ENCODE measurements around the gene CD38.

The CD38 gene

DNA sequence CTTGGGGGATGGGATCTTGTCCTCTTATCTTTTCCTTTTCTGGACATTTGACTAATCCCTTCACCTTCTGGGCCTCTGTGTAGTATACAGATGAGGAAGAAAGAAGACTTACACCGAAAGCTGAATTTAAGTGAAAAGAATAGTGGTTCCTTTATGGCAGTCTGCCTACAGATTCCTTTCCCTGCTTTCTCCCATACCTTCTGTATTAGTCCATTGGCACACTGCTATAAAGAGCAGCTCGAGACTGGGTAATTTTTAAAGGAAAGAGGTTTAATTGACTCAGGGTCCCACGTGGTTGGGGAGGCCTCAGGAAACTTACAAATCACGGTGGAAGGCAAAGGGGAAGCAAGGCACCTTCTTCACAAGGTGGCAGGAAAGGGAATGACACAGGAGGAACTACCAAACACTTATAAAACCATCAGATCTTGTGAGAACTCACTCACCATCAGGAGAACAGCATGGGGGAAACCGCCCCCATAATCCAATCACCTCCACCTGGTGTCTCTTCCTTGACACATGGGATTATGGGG lies 34.0 kb upstream of the CD38 start (continued):
- TF ChIP-seq, protein P1, sequence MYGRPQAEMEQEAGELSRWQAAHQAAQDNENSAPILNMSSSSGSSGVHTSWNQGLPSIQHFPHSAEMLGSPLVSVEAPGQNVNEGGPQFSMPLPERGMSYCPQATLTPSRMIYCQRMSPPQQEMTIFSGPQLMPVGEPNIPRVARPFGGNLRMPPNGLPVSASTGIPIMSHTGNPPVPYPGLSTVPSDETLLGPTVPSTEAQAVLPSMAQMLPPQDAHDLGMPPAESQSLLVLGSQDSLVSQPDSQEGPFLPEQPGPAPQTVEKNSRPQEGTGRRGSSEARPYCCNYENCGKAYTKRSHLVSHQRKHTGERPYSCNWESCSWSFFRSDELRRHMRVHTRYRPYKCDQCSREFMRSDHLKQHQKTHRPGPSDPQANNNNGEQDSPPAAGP (tag by site-specific recombination; IDR thresholded peaks at IDR 0.05): no peak
- TF ChIP-seq ZNF10 (tag by site-specific recombination; IDR thresholded peaks at IDR 0.05) (no peak), ZNF16 (tag by site-specific recombination; IDR thresholded peaks at IDR 0.05; ENCODE audit: low read depth) (no peak), ZNF274 (IDR thresholded peaks at IDR 0.05; ENCODE audit: low read length) (no peak), ZNF274 (tag by site-specific recombination; IDR thresholded peaks at IDR 0.05; ENCODE audit: borderline replicate concordance) (no peak), ZFHX2 (tag by site-specific recombination; conservative IDR thresholded peaks at IDR 0.05) (no peak), ZNF624 (tag by site-specific recombination; IDR thresholded peaks at IDR 0.05) (no peak)
- TF ChIP-seq, protein P2, sequence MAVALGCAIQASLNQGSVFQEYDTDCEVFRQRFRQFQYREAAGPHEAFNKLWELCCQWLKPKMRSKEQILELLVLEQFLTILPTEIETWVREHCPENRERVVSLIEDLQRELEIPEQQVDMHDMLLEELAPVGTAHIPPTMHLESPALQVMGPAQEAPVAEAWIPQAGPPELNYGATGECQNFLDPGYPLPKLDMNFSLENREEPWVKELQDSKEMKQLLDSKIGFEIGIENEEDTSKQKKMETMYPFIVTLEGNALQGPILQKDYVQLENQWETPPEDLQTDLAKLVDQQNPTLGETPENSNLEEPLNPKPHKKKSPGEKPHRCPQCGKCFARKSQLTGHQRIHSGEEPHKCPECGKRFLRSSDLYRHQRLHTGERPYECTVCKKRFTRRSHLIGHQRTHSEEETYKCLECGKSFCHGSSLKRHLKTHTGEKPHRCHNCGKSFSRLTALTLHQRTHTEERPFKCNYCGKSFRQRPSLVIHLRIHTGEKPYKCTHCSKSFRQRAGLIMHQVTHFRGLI (tag by site-specific recombination; IDR thresholded peaks at IDR 0.05): no peak

DNA sequence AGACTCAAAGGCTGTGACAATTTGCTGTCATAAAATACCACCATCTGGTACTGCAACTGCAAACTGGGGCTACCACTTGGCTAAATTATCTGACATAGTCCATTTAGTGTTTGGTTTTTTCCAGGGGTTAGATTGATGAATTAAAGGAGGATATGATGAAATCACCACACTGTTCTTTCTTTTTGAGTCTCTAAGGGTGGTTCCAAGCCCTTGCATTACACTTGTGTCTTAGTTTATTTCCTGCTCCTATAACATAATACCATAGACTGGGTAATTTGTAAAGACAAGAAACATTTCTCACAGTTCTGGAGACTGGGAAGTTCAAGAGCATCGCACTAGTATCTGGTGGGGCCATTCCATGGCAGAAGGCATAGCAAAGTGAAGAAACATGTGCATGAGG lies 32.0 kb upstream of the CD38 start:
- H3K4me1 ChIP-seq (ENCODE audit: control insufficient read depth, insufficient read depth, low read length): no peaks in the 10 kb centered on the region
- ChIA-PET POLR2A (no interaction called here), CTCF (interaction anchor here (0.5 kb wide), 1 partner anchor 323 kb away, joined by 3 read pairs; no protein-coding TSS in a partner anchor)
- TF ChIP-seq, protein P3, sequence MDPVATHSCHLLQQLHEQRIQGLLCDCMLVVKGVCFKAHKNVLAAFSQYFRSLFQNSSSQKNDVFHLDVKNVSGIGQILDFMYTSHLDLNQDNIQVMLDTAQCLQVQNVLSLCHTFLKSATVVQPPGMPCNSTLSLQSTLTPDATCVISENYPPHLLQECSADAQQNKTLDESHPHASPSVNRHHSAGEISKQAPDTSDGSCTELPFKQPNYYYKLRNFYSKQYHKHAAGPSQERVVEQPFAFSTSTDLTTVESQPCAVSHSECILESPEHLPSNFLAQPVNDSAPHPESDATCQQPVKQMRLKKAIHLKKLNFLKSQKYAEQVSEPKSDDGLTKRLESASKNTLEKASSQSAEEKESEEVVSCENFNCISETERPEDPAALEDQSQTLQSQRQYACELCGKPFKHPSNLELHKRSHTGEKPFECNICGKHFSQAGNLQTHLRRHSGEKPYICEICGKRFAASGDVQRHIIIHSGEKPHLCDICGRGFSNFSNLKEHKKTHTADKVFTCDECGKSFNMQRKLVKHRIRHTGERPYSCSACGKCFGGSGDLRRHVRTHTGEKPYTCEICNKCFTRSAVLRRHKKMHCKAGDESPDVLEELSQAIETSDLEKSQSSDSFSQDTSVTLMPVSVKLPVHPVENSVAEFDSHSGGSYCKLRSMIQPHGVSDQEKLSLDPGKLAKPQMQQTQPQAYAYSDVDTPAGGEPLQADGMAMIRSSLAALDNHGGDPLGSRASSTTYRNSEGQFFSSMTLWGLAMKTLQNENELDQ (tag by site-specific recombination; IDR thresholded peaks at IDR 0.05; ENCODE audit: low read depth): no peak
- no peak for TF ChIP-seq ZNF354C (tag by site-specific recombination; IDR thresholded peaks at IDR 0.05; ENCODE audit: borderline replicate concordance, low read depth)
- TF ChIP-seq ZBTB1 (tag by site-specific recombination; IDR thresholded peaks at IDR 0.05): no peak
- no peak for TF ChIP-seq ZNF610 (tag by site-specific recombination; IDR thresholded peaks at IDR 0.05; ENCODE audit: borderline replicate concordance)
- no peak for TF ChIP-seq ZNF350 (tag by site-specific recombination; IDR thresholded peaks at IDR 0.05)
- TF ChIP-seq, protein P4, sequence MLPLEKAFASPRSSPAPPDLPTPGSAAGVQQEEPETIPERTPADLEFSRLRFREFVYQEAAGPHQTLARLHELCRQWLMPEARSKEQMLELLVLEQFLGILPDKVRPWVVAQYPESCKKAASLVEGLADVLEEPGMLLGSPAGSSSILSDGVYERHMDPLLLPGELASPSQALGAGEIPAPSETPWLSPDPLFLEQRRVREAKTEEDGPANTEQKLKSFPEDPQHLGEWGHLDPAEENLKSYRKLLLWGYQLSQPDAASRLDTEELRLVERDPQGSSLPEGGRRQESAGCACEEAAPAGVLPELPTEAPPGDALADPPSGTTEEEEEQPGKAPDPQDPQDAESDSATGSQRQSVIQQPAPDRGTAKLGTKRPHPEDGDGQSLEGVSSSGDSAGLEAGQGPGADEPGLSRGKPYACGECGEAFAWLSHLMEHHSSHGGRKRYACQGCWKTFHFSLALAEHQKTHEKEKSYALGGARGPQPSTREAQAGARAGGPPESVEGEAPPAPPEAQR (tag by site-specific recombination; IDR thresholded peaks at IDR 0.05): no peak
- no peak for TF ChIP-seq TRIM28 (IDR thresholded peaks at IDR 0.05; ENCODE audit: borderline replicate concordance, low read length)
- TF ChIP-seq SCRT2 (tag by site-specific recombination; IDR thresholded peaks at IDR 0.05): no peak
- TF ChIP-seq, protein P5, sequence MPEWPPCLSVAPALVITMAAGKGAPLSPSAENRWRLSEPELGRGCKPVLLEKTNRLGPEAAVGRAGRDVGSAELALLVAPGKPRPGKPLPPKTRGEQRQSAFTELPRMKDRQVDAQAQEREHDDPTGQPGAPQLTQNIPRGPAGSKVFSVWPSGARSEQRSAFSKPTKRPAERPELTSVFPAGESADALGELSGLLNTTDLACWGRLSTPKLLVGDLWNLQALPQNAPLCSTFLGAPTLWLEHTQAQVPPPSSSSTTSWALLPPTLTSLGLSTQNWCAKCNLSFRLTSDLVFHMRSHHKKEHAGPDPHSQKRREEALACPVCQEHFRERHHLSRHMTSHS (tag by site-specific recombination; IDR thresholded peaks at IDR 0.05): no peak
- TF ChIP-seq, protein P6, sequence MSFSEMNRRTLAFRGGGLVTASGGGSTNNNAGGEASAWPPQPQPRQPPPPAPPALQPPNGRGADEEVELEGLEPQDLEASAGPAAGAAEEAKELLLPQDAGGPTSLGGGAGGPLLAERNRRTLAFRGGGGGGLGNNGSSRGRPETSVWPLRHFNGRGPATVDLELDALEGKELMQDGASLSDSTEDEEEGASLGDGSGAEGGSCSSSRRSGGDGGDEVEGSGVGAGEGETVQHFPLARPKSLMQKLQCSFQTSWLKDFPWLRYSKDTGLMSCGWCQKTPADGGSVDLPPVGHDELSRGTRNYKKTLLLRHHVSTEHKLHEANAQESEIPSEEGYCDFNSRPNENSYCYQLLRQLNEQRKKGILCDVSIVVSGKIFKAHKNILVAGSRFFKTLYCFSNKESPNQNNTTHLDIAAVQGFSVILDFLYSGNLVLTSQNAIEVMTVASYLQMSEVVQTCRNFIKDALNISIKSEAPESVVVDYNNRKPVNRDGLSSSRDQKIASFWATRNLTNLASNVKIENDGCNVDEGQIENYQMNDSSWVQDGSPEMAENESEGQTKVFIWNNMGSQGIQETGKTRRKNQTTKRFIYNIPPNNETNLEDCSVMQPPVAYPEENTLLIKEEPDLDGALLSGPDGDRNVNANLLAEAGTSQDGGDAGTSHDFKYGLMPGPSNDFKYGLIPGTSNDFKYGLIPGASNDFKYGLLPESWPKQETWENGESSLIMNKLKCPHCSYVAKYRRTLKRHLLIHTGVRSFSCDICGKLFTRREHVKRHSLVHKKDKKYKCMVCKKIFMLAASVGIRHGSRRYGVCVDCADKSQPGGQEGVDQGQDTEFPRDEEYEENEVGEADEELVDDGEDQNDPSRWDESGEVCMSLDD (tag by site-specific recombination; IDR thresholded peaks at IDR 0.05): no peak
- TF ChIP-seq ZNF777 (tag by site-specific recombination; IDR thresholded peaks at IDR 0.05; ENCODE audit: borderline replicate concordance): no peak
- TF ChIP-seq, protein P7, sequence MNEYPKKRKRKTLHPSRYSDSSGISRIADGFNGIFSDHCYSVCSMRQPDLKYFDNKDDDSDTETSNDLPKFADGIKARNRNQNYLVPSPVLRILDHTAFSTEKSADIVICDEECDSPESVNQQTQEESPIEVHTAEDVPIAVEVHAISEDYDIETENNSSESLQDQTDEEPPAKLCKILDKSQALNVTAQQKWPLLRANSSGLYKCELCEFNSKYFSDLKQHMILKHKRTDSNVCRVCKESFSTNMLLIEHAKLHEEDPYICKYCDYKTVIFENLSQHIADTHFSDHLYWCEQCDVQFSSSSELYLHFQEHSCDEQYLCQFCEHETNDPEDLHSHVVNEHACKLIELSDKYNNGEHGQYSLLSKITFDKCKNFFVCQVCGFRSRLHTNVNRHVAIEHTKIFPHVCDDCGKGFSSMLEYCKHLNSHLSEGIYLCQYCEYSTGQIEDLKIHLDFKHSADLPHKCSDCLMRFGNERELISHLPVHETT (tag by site-specific recombination; IDR thresholded peaks at IDR 0.05): no peak
- TF ChIP-seq ZNF223 (tag by site-specific recombination; IDR thresholded peaks at IDR 0.05): no peak
- TF ChIP-seq, protein P8, sequence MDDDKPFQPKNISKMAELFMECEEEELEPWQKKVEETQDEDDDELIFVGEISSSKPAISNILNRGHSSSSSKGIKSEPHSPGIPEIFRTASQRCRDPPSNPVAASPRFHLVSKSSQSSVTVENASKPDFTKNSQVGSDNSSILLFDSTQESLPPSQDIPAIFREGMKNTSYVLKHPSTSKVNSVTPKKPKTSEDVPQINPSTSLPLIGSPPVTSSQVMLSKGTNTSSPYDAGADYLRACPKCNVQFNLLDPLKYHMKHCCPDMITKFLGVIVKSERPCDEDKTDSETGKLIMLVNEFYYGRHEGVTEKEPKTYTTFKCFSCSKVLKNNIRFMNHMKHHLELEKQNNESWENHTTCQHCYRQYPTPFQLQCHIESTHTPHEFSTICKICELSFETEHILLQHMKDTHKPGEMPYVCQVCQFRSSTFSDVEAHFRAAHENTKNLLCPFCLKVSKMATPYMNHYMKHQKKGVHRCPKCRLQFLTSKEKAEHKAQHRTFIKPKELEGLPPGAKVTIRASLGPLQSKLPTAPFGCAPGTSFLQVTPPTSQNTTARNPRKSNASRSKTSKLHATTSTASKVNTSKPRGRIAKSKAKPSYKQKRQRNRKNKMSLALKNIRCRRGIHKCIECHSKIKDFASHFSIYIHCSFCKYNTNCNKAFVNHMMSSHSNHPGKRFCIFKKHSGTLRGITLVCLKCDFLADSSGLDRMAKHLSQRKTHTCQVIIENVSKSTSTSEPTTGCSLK (tag by site-specific recombination; IDR thresholded peaks at IDR 0.05): no peak
- TF ChIP-seq ZNF292 (tag by site-specific recombination; IDR thresholded peaks at IDR 0.05; ENCODE audit: borderline replicate concordance, low read depth): no peak

More for the DNA sequence above, 32.0 kb upstream of the CD38 start:
- no peak overlapping the region for H3K27ac ChIP-seq (ENCODE audit: extremely low read depth, low read depth, low read length)
- no peaks in the 10 kb centered on the region for H3K9me3 ChIP-seq (ENCODE audit: control insufficient read depth, insufficient read depth, low read depth, low read length)
- H3K4me3 ChIP-seq (ENCODE audit: low read depth, low read length): no peak overlapping the region
- H3K36me3 ChIP-seq (ENCODE audit: control insufficient read depth in 2 of 2, insufficient read depth in 1 of 2, low read length in 2 of 2): no peaks in the 10 kb centered on the region

Data from HEK293 (cell line).